Endometrial microvascular endothelial cells (primary cell): ENCODE results near the gene B3GALT4. TPM values are rescaled to one million over a fixed set of nuclear protein-coding genes. Genes with fewer than 3 reads are reported as not detected.
"Not testable (repeated sequence)": the region's sequence is repeated elsewhere in the genome, so short reads cannot be mapped to it uniquely, and the experiment has no call there.

Source experiments
- in situ Hi-C: cut with HindIII; loops from 2 replicates; pipeline ENCODE4 v1.10.0; 2017; ENCODE audit warnings: low sequenced_read_pairs, low pct_unique_long_range_greater_than_20kb; ENCODE audit errors: inconsistent ontology term
- total RNA-seq: library from RNA; depleted of rRNA; stranded (reverse); fragments of >200 nt; gene quantifications from one replicate; pipeline ENCODE4 v1.2.3, GENCODE V29; 2015; ENCODE audit errors: inconsistent ontology term

The B3GALT4 gene
- total RNA-seq, 1 donor from 2014 or later: 4.0 TPM

- in situ Hi-C loops: no loop called here
Observed at GRCh38 chr6:33271468-33272274, 5.3 kb upstream of the B3GALT4 start, which contains the start of the genes RPS18 and VPS52. Gene RPS18, plus strand, starts transcription at chr6:33272075. Its CDS starts 45 bp downstream, at chr6:33272120. Gene VPS52, minus strand, starts transcription at chr6:33271876. Its CDS starts 201 bp downstream, at chr6:33271675.

GRCh38 chr6:33272275-33273128 is 4.4 kb upstream of the B3GALT4 start:
- in situ Hi-C loops: no loop called here

- in situ Hi-C loops: no loop called here
Observed at GRCh38 chr6:33273129-33273923, 3.6 kb upstream of the B3GALT4 start.

GRCh38 chr6:33273924-33274902 is 2.7 kb upstream of the B3GALT4 start:
- in situ Hi-C loops: no loop called here

- in situ Hi-C loops: not testable (repeated sequence)
Observed at GRCh38 chr6:33275795-33276580, 935 bp upstream of the B3GALT4 start.

- in situ Hi-C loops: no loop called here
Observed at GRCh38 chr6:33276581-33276863, 401 bp upstream of the B3GALT4 start.

GRCh38 chr6:33277663-33278391 is 904 bp downstream of the B3GALT4 start:
- in situ Hi-C loops: no loop called here

GRCh38 chr6:33278392-33278741 is 1.4 kb downstream of the B3GALT4 start:
- in situ Hi-C loops: no loop called here

- in situ Hi-C loops: no loop called here
Observed at GRCh38 chr6:33278810-33279209, 1.9 kb downstream of the B3GALT4 start.

- in situ Hi-C loops: no loop called here
Observed at GRCh38 chr6:33279257-33279695, 2.4 kb downstream of the B3GALT4 start.

- in situ Hi-C loops: no loop called here
Observed at GRCh38 chr6:33279971-33280511, 3.1 kb downstream of the B3GALT4 start.

GRCh38 chr6:33280539-33280938 is 3.6 kb downstream of the B3GALT4 start:
- in situ Hi-C loops: no loop called here

- in situ Hi-C loops: not testable (repeated sequence)
Observed at GRCh38 chr6:33285214-33285613, 8.3 kb downstream of the B3GALT4 start.

- in situ Hi-C loops: no loop called here
Observed at GRCh38 chr6:33286946-33287914, 10.3 kb downstream of the B3GALT4 start.

- in situ Hi-C loops: no loop called here
Observed at GRCh38 chr6:33288141-33288920, 11.4 kb downstream of the B3GALT4 start.
